Measurements from ENCODE around the gene OR5A2.
A peak's percentile ranks its signal among the peaks of the same experiment; 100 is the strongest.
"Not testable (repeated sequence)": the region's sequence is repeated elsewhere in the genome, so short reads cannot be mapped to it uniquely, and the experiment has no call there.

Gene OR5A2, protein sequence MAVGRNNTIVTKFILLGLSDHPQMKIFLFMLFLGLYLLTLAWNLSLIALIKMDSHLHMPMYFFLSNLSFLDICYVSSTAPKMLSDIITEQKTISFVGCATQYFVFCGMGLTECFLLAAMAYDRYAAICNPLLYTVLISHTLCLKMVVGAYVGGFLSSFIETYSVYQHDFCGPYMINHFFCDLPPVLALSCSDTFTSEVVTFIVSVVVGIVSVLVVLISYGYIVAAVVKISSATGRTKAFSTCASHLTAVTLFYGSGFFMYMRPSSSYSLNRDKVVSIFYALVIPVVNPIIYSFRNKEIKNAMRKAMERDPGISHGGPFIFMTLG

GRCh38 chr11:59426361-59427067 is at the start of gene OR5A2:
TSS of gene OR5A2 (minus strand) at chr11:59426413. CDS start at chr11:59422953, 3,460 bp downstream.
- DNase-seq, result no peak

DNA sequence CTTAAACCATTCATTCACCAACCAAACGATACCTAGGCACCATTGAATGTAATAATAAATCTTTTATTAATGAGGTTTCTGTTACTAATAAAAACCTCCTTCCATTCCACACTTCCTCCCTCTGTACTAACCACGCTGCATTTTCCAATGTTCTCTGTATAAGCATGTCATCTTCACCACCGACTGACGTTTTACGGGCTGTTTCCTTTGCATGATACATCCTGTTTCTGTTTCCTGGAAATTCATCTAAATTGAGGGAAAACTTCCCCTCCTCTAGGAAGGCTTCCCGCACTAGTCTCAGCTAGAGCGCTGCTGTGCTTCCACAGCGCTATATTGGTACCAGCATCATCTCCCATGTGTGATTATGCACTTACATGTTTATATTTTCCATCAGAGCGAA is 49.0 kb upstream of the OR5A2 start:
- DNase-seq, result no peak

DNA sequence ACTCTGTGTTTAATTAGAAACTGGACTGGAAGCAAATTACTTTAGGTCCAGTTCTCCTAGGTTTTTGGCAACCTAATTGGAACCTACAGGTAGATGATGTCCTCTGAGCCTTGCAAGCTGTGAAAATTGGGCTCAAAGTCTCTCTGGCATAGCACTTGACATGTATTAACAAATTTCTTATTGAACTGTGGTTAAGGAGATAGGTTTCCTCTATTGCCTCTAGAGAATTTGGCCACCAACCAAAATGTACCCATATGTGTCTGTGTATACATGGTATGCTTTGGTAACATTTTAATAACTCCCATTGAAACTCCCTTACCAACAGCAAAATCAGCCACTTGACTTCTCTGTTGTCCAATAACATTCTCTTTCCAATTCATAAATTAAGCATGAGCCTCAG is 46.8 kb upstream of the OR5A2 start, which contains the start of gene OR4D10:
Gene OR4D10 (plus strand): TSS at position 301 of the 400 bp plus-strand sequence. CDS start 4,115 bp downstream, outside the sequence.
- DNase-seq, result no peak

DNA sequence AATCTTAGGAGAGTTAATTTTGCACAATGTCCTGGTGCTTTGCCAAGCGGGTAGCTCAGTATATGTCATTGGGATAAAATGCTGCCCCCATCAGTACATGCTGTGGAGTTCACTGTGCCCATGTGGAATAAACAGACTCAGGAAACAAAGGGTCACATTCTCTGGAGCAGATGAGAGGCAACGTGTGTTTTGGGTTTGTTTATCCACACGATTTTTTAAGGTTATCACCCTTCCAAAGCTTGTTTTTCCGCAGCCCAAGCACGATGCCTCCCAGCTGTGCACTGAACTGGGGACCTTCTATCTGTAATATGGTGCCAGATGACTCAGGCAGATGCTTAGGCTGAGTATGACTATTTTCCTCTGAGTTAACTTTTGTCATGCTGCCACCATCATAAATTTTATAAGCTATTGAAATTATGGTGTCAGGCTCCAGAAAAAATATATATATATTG is 37.0 kb upstream of the OR5A2 start:
- no peak for DNase-seq

DNA sequence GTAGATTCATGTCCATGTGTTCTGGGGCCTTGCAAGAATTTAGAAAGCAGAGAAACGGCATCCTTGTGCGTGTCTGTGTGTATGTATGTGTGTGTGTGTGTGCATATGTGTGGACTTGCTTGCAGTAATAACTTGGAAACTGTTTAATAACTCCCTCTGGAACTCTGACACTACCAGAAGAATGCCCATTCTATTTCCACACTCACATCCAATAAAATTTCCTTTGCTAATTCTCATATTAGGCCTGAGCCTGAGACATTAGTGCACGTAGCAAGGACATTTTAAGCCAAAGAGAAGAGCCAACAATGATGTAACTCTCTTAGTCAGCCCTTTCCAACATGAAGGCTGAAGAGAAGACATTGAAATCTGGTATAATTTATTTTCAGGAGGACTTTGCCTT is 33.7 kb upstream of the OR5A2 start:
- no peak for DNase-seq

DNA sequence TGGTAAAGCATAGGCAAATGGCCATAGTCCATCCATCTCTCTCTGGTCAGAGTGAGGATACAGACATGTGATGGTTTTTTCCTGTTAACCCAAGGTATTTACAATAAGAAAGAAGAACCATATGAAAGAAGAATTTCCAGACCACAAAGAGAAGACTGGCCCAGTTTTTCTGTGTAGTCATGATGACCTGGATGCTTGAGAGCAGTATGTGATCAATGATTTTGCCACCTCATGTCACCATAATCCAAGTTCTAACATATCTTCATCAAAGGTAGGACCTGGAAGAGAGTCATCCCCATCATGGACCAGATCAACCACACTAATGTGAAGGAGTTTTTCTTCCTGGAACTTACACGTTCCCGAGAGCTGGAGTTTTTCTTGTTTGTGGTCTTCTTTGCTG is 30.4 kb upstream of the OR5A2 start, which contains the start of gene OR4D6:
Gene OR4D6 (plus strand): TSS at position 301 of the 400 bp plus-strand sequence. CDS start 0 bp downstream, at position 301.
- DNase-seq, result no peak

- DNase-seq, result no peak
Observed at GRCh38 chr11:59448484-59448883, 22.3 kb upstream of the OR5A2 start.

GRCh38 chr11:59445624-59446023 is 19.4 kb upstream of the OR5A2 start:
- not testable (repeated sequence) for DNase-seq

GRCh38 chr11:59437770-59438169 is 11.6 kb upstream of the OR5A2 start:
- DNase-seq, result no peak

DNA sequence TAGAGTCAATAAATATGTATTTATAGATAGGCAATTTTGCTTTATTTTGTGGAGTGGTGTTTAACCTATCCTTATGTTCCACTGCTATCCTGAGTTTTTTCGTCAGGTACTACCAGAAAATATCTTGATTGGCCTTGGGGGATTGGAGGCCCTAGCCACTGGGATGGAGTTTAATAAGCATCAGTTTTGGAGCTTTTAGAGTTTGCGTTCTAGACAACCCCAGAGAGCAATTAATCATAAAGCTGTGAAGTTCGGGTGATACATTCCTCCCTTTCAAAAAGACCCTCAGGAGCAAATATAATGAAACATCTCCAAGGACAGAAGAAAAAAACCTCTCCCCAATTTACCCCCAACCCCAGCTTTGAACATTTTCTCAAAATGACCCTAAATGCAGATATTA is 10.0 kb upstream of the OR5A2 start, which contains the start of gene OR5A1:
Gene OR5A1 (plus strand): TSS at position 301 of the 400 bp plus-strand sequence. CDS start 6,700 bp downstream, outside the sequence.
- no peak for DNase-seq

GRCh38 chr11:59429924-59430516 is 3.8 kb upstream of the OR5A2 start:
- peak; percentile 42 for DNase-seq

DNA sequence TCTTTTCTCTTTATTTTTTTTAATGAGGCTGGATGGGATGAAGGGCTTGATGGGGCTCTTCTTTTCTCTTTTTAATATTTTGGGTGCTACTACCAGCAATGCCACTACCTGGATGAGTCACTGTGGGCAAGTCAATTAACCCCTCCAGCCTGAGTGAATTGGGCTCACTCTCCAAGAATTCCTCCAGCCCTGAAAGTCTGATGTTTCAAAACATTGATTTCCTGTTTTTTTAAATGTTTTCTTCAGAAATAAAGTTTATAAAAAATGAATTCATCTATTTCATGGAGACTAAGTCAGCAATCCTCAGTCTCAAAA is 812 bp upstream of the OR5A2 start:
- no peak for DNase-seq

GRCh38 chr11:59425131-59425530 is 1.1 kb downstream of the OR5A2 start:
- no peak for DNase-seq

DNA sequence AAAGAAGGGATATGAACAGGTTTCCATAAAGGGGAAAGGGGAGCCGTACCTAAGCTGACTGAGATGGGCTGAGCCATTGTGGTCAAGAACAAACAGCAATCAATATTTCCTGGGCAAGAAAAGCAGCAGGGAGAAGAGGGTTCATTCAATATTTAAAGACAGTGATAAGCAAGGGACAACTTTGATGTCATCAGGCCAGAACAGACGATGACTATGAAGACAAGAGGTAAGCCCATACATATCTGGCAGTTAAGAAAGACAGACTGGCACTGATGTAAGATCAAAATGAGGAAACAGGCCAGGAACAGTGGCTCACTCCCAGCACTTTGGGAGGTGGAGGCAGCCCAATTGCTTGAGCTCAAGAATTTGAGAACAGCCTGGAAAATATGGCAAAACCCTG is 2.4 kb downstream of the OR5A2 start:
- DNase-seq, result no peak

GRCh38 chr11:59418156-59418555 is 8.1 kb downstream of the OR5A2 start:
- no peak for DNase-seq

GRCh38 chr11:59417023-59417422 is 9.2 kb downstream of the OR5A2 start:
- DNase-seq, result no peak

GRCh38 chr11:59416613-59417012 is 9.6 kb downstream of the OR5A2 start:
- DNase-seq, result no peak

DNA sequence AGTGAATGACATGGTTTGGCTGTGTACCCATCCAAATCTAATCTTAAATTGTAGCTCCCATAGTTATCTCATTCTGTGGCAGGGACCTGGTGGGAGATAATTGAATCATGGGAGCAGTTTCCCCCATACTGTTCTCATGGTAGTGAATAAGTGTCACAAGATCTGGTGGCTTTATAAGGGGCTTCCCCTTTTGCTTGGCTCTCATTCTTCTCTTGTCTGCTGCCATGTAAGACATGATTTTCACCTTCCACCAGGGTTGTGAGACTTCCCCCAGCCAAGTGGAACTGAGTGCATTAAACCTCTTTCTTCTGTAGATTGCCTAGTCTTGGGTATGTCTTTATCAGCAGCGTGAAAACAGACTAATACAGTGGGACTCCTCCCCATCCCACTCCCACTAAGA is 11.1 kb downstream of the OR5A2 start:
- no peak for DNase-seq

DNA sequence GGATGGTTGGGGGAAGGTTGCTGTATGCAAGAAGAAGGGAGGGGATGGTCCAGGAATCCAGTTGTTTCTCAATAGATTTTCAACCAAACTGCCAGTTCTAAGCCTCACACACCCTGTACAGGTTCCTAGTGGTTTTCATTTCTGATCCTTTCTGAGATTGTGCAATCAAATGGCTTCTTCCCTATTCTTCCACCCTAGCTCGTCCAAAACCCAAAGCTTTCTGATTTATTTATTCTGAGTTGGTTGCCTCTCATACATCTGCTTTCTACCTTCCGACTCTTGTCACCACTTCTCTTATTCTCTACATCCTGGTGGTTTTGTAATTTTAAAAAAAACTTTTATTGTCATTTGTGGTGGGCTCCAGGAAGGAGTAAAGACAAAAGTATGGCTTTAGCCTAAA is 12.6 kb downstream of the OR5A2 start:
- DNase-seq, result no peak

- no peak for DNase-seq
Observed at GRCh38 chr11:59403546-59403945, 22.7 kb downstream of the OR5A2 start.

GRCh38 chr11:59401262-59401552 is 25.0 kb downstream of the OR5A2 start:
- no peak for DNase-seq

GRCh38 chr11:59400461-59401261 is 25.6 kb downstream of the OR5A2 start:
- no peak for DNase-seq

DNA sequence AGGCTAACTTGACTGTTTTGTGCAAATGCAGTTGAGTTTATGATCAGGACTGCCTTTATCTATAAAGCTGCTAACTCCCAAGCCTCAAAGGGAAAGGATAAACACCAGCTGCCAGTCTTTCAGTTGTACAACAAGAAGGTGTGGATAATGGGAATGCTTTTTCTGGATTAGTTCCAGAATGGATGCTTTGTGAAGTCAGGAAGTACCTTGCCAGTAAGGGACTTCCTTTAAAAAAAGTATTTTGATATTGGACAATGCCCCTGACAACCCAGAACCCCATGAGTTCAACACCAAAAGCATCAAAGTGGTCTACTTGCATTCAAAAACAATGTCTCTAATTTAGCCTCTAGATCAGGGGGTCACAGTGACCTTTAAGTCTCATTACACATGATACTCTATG is 32.0 kb downstream of the OR5A2 start:
- DNase-seq, result no peak
